HPDE6-E6E7 (cell line): ENCODE results near the gene COL24A1.
A peak's percentile ranks its signal among the peaks of the same experiment; 100 is the strongest.
"Not testable (repeated sequence)": the region's sequence is repeated elsewhere in the genome, so short reads cannot be mapped to it uniquely, and the experiment has no call there.

Experiments used
- DNase-seq: peaks from one replicate; pipeline ENCODE4 v3.0.0; 2011; ENCODE audit warnings: missing footprints; ENCODE audit errors: extremely low spot score

The COL24A1 gene

DNA sequence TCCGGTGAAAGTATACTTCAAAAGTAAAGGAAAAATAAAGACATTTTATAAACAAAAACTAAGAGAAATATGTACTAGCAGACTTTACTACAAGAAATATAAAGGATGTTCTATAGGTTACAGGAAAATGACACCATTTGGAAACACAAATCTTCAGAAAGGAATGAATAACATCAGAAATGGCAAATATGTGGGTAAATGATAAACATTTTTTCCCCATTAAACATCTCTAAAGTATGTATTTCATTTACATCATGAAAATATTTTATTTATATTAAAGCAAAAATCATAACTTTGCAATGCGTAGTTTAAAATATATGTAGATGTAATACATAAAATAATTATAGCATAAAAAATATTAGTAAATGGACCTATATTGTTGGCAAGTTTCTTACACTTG, 264.2 kb downstream of the COL24A1 start:
- DNase-seq = no peak

DNA sequence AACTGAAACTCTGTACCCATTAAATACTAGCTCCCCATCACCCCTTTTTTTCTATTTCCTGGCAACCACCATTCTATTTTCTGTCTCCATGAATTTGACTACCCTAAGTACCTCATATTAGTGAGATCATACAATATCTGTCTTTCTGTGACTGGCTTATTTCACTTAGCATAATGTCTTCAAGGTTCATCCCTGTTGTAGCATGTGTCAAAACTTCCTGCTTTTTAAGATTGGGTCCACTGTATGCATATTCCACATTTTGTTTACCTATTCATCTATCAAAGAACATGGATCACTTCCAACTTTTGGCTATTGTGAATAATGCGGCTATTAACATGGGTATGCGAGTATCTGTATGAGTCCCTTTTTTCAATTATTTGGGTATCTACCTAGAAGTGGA, 266.7 kb downstream of the COL24A1 start:
- no peak for DNase-seq

DNA sequence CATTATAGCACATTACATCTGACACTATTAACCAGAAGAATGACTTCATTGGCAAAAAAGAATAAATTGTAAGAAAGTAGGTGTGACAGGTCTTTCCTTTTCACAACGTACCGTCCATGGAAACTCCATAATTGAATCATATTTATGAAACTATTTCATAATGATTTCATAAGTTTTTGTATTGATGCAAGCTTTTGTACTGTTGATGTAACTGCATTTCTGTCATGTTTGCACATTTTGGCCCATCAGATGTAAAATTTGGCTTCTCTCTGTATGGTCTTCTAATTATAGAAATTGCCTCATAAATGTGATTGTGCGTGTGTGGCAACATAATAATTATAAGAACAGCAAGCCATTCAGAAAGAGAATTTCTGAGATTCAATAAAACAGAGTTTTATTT, 267.7 kb downstream of the COL24A1 start:
- no peak for DNase-seq

DNA sequence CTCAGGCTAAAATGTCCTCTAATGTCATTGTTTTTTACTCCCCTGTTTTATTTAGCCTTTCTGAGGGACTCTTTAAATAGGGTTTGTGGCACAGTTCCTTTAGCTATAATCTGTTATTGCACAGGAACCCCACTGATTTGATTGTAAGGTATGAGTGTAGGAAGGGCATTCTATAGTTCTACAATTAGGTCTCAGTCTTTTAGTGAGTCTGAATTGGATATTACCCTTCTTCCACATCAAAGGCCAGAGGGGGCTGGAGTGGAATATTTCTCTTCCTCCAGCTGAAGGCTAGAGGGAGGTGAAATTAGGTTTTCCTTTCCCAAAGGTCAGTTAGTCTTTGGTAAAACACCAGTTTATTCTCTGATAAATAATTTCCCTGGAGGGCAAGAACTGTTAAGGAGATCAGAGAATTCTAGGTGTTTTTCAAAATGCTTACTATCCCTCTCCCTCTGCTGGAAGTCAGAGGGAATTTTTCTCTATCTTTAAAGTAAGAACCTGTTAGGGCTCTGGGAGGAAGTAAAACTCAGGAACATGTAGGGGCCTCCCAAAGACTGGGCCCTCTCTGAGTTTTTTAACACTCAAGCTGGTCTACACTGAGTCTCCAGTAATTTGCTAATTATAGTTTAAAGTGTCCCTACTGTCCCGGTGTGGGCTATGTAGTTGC, 272.1 kb downstream of the COL24A1 start:
- DNase-seq = peak; percentile 36

DNA sequence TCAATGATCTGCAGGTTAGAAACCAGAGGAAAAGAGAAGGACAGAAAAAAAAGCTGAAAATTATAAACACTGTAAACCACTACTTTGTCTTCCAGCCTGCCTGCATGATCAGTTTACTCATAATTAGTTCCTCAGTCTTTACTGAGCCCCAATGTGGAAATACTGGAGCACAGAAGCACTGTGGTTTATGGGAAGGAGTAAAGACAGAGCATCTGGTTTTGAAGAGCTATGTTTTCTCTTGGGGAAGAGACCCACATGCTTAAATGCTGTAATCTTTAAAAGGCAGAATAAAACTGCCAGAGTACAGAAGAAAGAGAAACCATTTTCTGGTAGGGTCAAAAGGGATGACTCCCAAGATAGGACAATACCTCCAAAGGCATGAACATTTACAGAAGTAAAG, 289.4 kb downstream of the COL24A1 start:
- DNase-seq = no peak

- no peak for DNase-seq
These were observed 291.4 kb downstream of the COL24A1 start for GRCh38 chr1:85865213-85865612.

GRCh38 chr1:85864727-85865126, 291.8 kb downstream of the COL24A1 start:
- no peak for DNase-seq

DNA sequence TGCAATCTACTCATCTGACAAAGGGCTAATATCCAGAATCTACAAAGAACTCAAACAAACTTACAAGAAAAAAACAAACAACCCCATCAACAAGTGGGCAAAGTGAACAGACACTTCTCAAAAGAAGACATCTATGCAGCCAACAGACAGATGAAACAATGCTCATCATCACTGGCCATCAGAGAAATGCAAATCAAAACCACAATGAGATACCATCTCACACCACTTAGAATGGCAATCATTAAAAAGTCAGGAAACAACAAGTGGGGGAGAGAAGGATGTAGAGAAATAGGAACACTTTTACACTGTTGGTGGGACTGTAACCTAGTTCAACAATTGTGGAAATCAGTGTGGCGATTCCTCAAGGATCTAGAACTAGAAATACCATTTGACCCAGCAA, 292.9 kb downstream of the COL24A1 start:
- DNase-seq = not testable (repeated sequence)

DNA sequence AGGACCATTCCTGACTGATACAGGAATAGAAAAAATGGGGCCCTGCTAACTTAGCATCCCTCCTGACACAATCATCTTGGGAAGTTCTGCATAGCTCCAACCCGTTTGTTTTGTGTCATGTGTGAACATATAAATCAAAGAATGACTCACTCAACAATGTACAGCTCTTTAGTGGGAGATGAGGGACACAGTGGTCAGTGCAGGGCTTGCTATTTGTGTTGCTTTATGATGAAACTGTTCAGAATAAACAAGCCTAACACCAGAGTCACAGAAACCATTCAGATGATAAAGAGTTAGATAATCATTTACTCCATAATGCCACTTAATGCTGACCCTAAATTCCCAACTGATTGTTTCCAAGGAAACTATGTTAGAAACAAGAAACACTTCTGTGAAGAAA, 294.1 kb downstream of the COL24A1 start:
- DNase-seq = no peak

DNA sequence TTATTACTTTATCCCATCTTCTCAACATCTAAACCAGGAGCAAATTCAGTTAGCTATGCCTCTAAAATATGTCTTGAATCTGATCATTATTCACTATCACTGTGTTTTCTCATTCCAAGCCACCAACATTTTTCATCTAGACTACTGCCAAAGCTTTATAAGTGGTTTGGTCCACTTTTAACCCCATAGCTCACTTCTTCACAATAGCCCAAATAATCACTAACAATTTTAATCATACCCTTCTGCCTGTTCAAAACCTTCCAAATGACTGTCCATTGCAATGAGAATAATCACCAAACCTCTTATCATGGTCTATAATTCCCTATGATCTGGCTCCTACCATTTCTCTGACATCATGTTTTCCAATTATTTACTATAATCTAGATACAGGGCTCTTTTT, 298.6 kb downstream of the COL24A1 start:
- no peak for DNase-seq

DNA sequence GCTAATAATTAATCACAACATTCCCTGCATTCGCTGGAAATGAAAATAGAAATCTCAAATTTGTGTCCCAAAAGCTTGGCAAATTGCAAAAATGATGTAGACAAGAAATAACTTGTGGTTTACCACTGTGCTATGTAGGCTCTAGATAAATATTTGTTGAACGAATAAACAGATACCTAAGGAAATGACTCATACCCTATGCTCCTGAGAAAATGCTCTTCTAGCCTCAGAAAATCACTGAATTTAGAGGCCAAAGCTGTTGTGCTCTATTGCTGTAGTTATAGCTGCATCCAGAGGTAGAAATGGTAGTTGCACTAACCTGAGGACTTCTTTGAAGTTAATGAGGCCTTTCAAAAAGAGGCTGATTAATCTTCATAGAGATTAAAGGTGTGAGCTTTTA, 306.3 kb downstream of the COL24A1 start:
- DNase-seq = peak; percentile 36

- DNase-seq = no peak
These were observed 306.9 kb downstream of the COL24A1 start for GRCh38 chr1:85849660-85850059.

GRCh38 chr1:85847356-85847755, 309.2 kb downstream of the COL24A1 start:
- DNase-seq = no peak

DNA sequence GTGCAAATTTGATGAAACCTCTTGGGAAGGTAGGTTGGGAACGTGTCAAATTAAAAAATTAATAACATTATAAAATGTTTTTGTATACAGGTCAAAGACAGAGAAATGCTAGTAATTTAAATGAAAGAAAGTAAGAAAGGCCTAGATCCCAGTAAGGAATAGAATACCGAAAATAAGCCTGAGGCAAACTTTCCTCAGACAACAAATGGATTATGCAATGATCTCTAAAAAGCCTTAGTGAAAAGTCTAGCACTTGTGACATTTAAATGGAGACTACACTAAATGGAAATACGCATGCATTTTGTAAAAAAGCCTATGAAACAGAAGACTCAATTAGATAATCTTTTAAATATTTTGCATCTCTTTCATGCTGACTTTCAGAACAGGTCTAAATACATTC, 309.9 kb downstream of the COL24A1 start:
- no peak for DNase-seq

GRCh38 chr1:85839459-85839858, 317.1 kb downstream of the COL24A1 start:
- no peak for DNase-seq

DNA sequence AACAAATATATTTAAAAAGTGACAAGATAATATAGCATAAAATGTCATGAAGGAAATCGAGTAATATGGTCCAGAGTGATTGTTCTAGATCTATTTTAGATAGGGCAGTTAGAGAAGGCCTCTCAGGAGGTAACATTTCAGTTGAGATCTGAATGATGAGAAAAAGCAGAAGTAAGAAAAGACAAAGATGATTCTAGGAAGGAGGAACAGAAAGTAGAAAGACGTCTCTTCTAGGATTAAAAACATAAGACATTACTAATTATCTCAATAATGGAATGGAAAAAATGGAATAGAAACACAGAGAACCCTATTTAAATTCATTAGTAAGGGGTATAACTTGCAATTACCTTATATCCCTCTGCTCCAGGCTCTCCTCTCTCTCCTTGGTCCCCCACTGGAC, 318.3 kb downstream of the COL24A1 start:
- DNase-seq = no peak

GRCh38 chr1:85836736-85837135, 319.8 kb downstream of the COL24A1 start:
- DNase-seq = no peak

- DNase-seq = not testable (repeated sequence)
These were observed 323.4 kb downstream of the COL24A1 start for GRCh38 chr1:85833165-85833564.

DNA sequence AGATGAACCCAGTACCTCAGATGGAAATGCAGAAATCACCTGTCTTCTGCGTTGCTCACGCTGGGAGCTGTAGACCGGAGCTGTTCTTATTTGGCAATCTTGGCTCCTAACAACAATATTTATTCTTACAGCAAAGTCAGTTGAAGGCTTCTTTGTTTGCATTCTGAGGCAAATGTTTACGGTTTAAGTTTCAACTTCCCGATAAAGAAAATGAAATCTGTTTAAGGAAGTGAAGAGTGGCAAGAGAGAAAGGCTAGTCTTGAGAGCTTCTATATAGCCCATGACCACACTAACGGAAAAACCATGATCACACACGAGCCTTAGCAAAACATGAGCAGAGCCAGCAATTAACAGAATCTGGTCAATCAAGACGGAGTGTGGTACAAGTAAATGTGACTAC, 325.7 kb downstream of the COL24A1 start:
- no peak for DNase-seq

- no peak for DNase-seq
These were observed 332.3 kb downstream of the COL24A1 start for GRCh38 chr1:85824066-85824840.

GRCh38 chr1:85822696-85823095, 333.9 kb downstream of the COL24A1 start:
- DNase-seq = no peak

GRCh38 chr1:85818371-85818770, 338.2 kb downstream of the COL24A1 start:
- no peak for DNase-seq

DNA sequence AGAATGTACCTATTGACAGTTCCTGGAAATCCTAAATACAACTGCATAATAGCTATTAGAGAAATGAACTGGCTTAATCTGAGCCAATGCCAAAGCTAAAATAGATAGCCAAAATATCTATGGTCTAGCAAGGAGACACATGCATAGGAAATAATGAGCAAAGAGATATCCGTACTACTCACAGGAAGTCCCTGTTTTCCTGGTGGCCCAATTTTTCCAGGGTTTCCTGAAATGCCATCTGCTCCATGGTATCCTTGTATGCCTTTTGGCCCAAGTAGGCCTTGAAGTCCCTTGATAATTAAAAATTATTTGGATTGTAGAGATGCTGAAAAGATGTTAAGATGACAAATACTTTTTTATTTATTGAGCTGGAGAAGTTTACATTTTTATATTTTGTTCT, 340.0 kb downstream of the COL24A1 start:
- DNase-seq = no peak

DNA sequence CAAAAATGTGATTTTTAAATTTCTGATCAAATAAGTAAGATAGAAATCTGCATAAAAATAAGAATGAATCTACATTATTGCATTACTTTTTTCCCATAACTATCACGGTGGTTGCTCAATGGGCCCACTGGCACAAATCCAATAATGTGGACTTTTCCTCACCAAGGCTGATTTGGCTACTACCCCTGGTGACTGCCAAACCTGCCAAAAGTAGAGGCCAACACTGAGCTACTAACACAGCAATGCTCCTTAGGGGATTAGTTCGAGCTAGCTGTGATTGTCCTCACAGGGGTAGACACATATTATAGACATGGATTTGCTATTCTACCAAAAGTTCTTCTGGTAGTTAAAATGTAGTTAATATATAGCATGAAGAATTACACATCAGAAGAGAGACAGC, 340.7 kb downstream of the COL24A1 start:
- no peak for DNase-seq
